22Rv1 (cell line): Measurements from ENCODE around the gene CBLIF.

Experiments used
- CTCF ChIP-seq: fragments of 450-650 bp; IDR thresholded peaks from 2 replicates; pipeline ENCODE4 v1.5.1; 2017; ENCODE audit warnings: mild to moderate bottlenecking
- ZFX ChIP-seq: fragments of 450-650 bp; IDR thresholded peaks from 2 replicates; pipeline ENCODE4 v1.6.1; 2017; ENCODE audit warnings: antibody characterized with exemption, borderline replicate concordance

DNA sequence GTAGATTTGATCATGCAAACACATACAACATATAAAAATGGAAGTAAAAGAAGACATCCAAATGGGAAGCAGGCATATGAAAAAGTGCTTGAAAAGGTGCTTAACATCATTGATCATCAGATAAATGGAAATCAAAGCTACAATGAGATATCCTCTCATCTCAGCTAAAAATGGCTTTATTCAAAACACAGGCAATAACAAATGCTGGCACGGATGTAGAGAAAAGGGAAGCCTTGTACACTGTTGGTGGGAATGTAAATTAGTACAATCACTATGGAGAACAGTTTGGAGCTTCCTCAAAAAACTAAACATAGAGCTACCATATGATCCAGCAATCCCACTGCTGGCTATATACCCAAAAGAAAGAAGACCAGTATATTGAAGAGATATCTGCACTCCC, 21.5 kb upstream of the CBLIF start:
- TF ChIP-seq CTCF (no peak), ZFX (no peak)
